ENCODE results near the gene MAN2A1. TPM values are rescaled to one million over a fixed set of nuclear protein-coding genes. Genes with fewer than 3 reads are reported as not detected.

MAN2A1 gene
- total and polyA plus RNA-seq, 10 donors: 9.5 to 84.8 (median 54.5) TPM

- intact Hi-C loops (cut with DNase I; ENCODE audit: low total_unique reads): no loop called here
- no peak overlapping the region for H3K4me3 ChIP-seq
- H3K27me3 ChIP-seq (replicated peaks in 1 of 7): no peaks in the 10 kb centered on the region
- no peak for DNase-seq
- H3K27ac ChIP-seq: no peak overlapping the region
- no peaks in the 10 kb centered on the region for H3K36me3 ChIP-seq
- no peak for TF ChIP-seq CTCF (IDR thresholded peaks at IDR 0.05 in 8 of 11, conservative IDR thresholded peaks at IDR 0.05 in 3 of 11)
- no peak for TF ChIP-seq POLR2A (IDR thresholded peaks at IDR 0.05)
- TF ChIP-seq POLR2AphosphoS5 (IDR thresholded peaks at IDR 0.05): no peak
- H3K4me1 ChIP-seq: peaks cover 0 to 57% (median 35%) of the 10 kb centered on the region in 6 donors
- no peaks in the 10 kb centered on the region for H3K9me3 ChIP-seq
These were observed 13.4 kb downstream of the MAN2A1 start for GRCh38 chr5:109703166-109703565.

- no peak overlapping the region for H3K27ac ChIP-seq
- intact Hi-C loops (cut with DNase I; ENCODE audit: low total_unique reads): no loop called here
These were observed 14.1 kb downstream of the MAN2A1 start for GRCh38 chr5:109703829-109704228.

GRCh38 chr5:109704282-109704952 is 14.7 kb downstream of the MAN2A1 start:
- Histone ChIP-seq H3K9me3 (no peaks in the 10 kb centered on the region), H3K4me1 (peaks cover 0 to 48% (median 34%) of the 10 kb centered on the region in 6 donors), H3K4me3 (no peak overlapping the region), H3K36me3 (no peaks in the 10 kb centered on the region), H3K27me3 (replicated peaks in 1 of 7) (no peaks in the 10 kb centered on the region), H3K27ac (no peak overlapping the region)
- no peak for TF ChIP-seq POLR2AphosphoS5 (IDR thresholded peaks at IDR 0.05)
- no peak for TF ChIP-seq CTCF (IDR thresholded peaks at IDR 0.05 in 8 of 11, conservative IDR thresholded peaks at IDR 0.05 in 3 of 11)
- TF ChIP-seq POLR2A (IDR thresholded peaks at IDR 0.05): no peak
- intact Hi-C loops (cut with DNase I; ENCODE audit: low total_unique reads): no loop called here
- DNase-seq: no peak
- 83 to 89% (median 87%) methylated on average over 10 of the region's 10 CpGs for WGBS, 5 donors

More at GRCh38 chr5:109703829-109704228, 14.1 kb downstream of the MAN2A1 start:
- no peak for DNase-seq
- 42 to 68% (median 54%) methylated on average over 1 of the region's 1 CpG for WGBS, 5 donors
- H3K27me3 ChIP-seq (replicated peaks in 1 of 7): no peaks in the 10 kb centered on the region
- H3K4me1 ChIP-seq: peaks cover 0 to 50% (median 35%) of the 10 kb centered on the region in 6 donors
- no peaks in the 10 kb centered on the region for H3K9me3 ChIP-seq
- TF ChIP-seq POLR2A (IDR thresholded peaks at IDR 0.05): no peak
- no peak for TF ChIP-seq CTCF (IDR thresholded peaks at IDR 0.05 in 8 of 11, conservative IDR thresholded peaks at IDR 0.05 in 3 of 11)
- no peak for TF ChIP-seq POLR2AphosphoS5 (IDR thresholded peaks at IDR 0.05)
- no peaks in the 10 kb centered on the region for H3K36me3 ChIP-seq
- H3K4me3 ChIP-seq: no peak overlapping the region

- no peak overlapping the region for H3K27ac ChIP-seq
- TF ChIP-seq POLR2A (IDR thresholded peaks at IDR 0.05) (no peak), POLR2AphosphoS5 (IDR thresholded peaks at IDR 0.05) (no peak), CTCF (IDR thresholded peaks at IDR 0.05 in 8 of 11, conservative IDR thresholded peaks at IDR 0.05 in 3 of 11) (no peak)
- no peaks in the 10 kb centered on the region for H3K27me3 ChIP-seq (replicated peaks in 1 of 7)
- DNase-seq: no peak
- intact Hi-C loops (cut with DNase I; ENCODE audit: low total_unique reads): no loop called here
- H3K4me3 ChIP-seq: no peak overlapping the region
- 97 to 100% (median 97%) methylated on average over 1 of the region's 1 CpG for WGBS, 5 donors
- no peaks in the 10 kb centered on the region for H3K9me3 ChIP-seq
- H3K36me3 ChIP-seq: no peaks in the 10 kb centered on the region
- peaks cover 0 to 38% (median 22%) of the 10 kb centered on the region in 6 donors for H3K4me1 ChIP-seq
These were observed 15.9 kb downstream of the MAN2A1 start for GRCh38 chr5:109705596-109705995.

All from spleen (tissue), 11 donors.